DND-41 (cell line): ENCODE data around the gene PCNT.

ENCODE experiments used
- CTCF ChIP-seq: IDR thresholded peaks from 2 replicates; pipeline ENCODE4 v1.5.1; 2012; ENCODE audit warnings: borderline replicate concordance, low read length, moderate library complexity, mild to moderate bottlenecking; ENCODE audit not compliant: poor library complexity, severe bottlenecking; ENCODE audit errors: extremely low read depth
- EZH2 ChIP-seq: IDR thresholded peaks from 3 replicates; pipeline ENCODE4 v1.6.1; 2012; ENCODE audit warnings: borderline replicate concordance, low read depth, mild to moderate bottlenecking, moderate library complexity, low read length, inconsistent platforms; ENCODE audit not compliant: severe bottlenecking

GRCh38 chr21:46474382-46474781 is 150.4 kb downstream of the PCNT start:
- TF ChIP-seq CTCF (no peak), EZH2 (no peak)
